Activated CD8-positive, alpha-beta T cell treated with anti-CD3 and anti-CD28 coated beads for 36 hours (primary cell): ENCODE results near the gene STK38L. TPM values are rescaled to one million over a fixed set of nuclear protein-coding genes. Genes with fewer than 3 reads are reported as not detected.

ENCODE experiments used
- ATAC-seq: fragments of 200-7000 bp; cut with Tn5 transposase; one replicate; pipeline ENCODE4 v1.10.0; 2021; ENCODE audit warnings: mild to moderate bottlenecking, moderate library complexity
- CTCF ChIA-PET: fragments of 350-600 bp; sonication (Branson Sonifier 250); formaldehyde crosslinking; loops from one replicate; lab custom pipeline; 2021; ENCODE audit warnings: antibody characterized with exemption; lab: Charles Lee
- POLR2A ChIA-PET: fragments of 350-600 bp; sonication (Branson Sonifier 250); formaldehyde crosslinking; loops from one replicate; lab custom pipeline; 2021; ENCODE audit warnings: antibody characterized with exemption; lab: Charles Lee
- DNase-seq: peaks from one replicate; pipeline ENCODE4 v3.0.0-alpha.2; 2020
- H3K27ac Mint-ChIP-seq: one replicate; pipeline ENCODE4 v1.8.0; 2021; ENCODE audit warnings: mild to moderate bottlenecking, mixed read lengths
- H3K27me3 Mint-ChIP-seq: one replicate; pipeline ENCODE4 v1.8.0; 2021; ENCODE audit warnings: mixed read lengths
- H3K36me3 Mint-ChIP-seq: one replicate; pipeline ENCODE4 v1.8.0; 2021; ENCODE audit warnings: low read depth, mixed read lengths
- H3K4me1 Mint-ChIP-seq: one replicate; pipeline ENCODE4 v1.8.0; 2021; ENCODE audit warnings: low read depth, mixed read lengths
- H3K4me3 Mint-ChIP-seq: one replicate; pipeline ENCODE4 v1.8.0; 2021; ENCODE audit warnings: mild to moderate bottlenecking, moderate library complexity, mixed read lengths
- H3K9me3 Mint-ChIP-seq: one replicate; pipeline ENCODE4 v1.8.0; 2021; ENCODE audit warnings: mixed read lengths
- CTCF ChIP-seq: fragments of 200-600 bp; IDR thresholded peaks from one replicate; pipeline ENCODE4 v1.8.0; 2022; ENCODE audit warnings: antibody characterized with exemption, mild to moderate bottlenecking
- intact Hi-C: fragments of 100-400 bp; cut with micrococcal nuclease; formaldehyde crosslinking; loops from one replicate; pipeline ENCODE4 v1.10.0; 2022
- total RNA-seq, 2 experiments: library from RNA; stranded (reverse); gene quantifications; one replicate each; pipeline ENCODE4 v1.2.3, GENCODE V29; 2021

STK38L gene
- total RNA-seq, 2 experiments from 2014 or later, result 23.5 to 27.6 TPM

- ATAC-seq, result no peak
- TF ChIP-seq CTCF, result no peak
- no peak for DNase-seq
- Mint-ChIP-seq H3K4me3 (no peak overlapping the region), H3K4me1 (no peaks in the 10 kb centered on the region), H3K27me3 (no peaks in the 10 kb centered on the region), H3K27ac (no peak overlapping the region), H3K9me3 (no peaks in the 10 kb centered on the region), H3K36me3 (peaks cover 12% of the 10 kb centered on the region)
- ChIA-PET POLR2A (interaction anchor here (1.8 kb wide), 1 partner anchor 14 kb away, joined by 6 read pairs; no protein-coding TSS in a partner anchor), CTCF (interaction anchor here (1.8 to 3.4 kb wide), 2 partner anchors 13 to 326 kb away, joined by 4 to 17 read pairs; no protein-coding TSS in a partner anchor)
- intact Hi-C loops, result no loop called here
Observed at GRCh38 chr12:27319409-27319808, 75.3 kb downstream of the STK38L start.

GRCh38 chr12:27319848-27320247 is 75.8 kb downstream of the STK38L start:
- DNase-seq, result no peak
- POLR2A ChIA-PET, result interaction anchor here (1.8 kb wide), 1 partner anchor 14 kb away, joined by 6 read pairs; no protein-coding TSS in a partner anchor
- Mint-ChIP-seq H3K27ac (no peak overlapping the region), H3K4me1 (no peaks in the 10 kb centered on the region), H3K36me3 (peaks cover 12% of the 10 kb centered on the region), H3K4me3 (no peak overlapping the region), H3K9me3 (no peaks in the 10 kb centered on the region), H3K27me3 (no peaks in the 10 kb centered on the region)
- no peak for ATAC-seq
- intact Hi-C loops, result no loop called here
- no peak for TF ChIP-seq CTCF
- CTCF ChIA-PET, result interaction anchor here (1.8 to 3.4 kb wide), 2 partner anchors 13 to 327 kb away, joined by 4 to 17 read pairs; no protein-coding TSS in a partner anchor

GRCh38 chr12:27324530-27324929 is 80.4 kb downstream of the STK38L start:
- Mint-ChIP-seq H3K36me3 (peaks cover 20% of the 10 kb centered on the region), H3K27ac (no peak overlapping the region), H3K27me3 (no peaks in the 10 kb centered on the region), H3K4me3 (no peak overlapping the region), H3K9me3 (no peaks in the 10 kb centered on the region), H3K4me1 (peaks cover 4% of the 10 kb centered on the region)
- no peak for TF ChIP-seq CTCF
- ChIA-PET CTCF (interaction anchor here (1.1 to 3.5 kb wide), 4 partner anchors 18 to 110 kb away, joined by 3 to 17 read pairs (median 3); no protein-coding TSS in a partner anchor), POLR2A (no interaction called here)
- intact Hi-C loops, result no loop called here
- DNase-seq (no peak), ATAC-seq (no peak)

- DNase-seq (no peak), ATAC-seq (no peak)
- intact Hi-C loops, result loop anchor here (5.0 kb wide), 1 partner anchor 311 kb away; no protein-coding TSS in a partner anchor
- H3K36me3 Mint-ChIP-seq, result peaks cover 15% of the 10 kb centered on the region
- CTCF ChIA-PET, result interaction anchor here (0.8 to 1.9 kb wide), 4 partner anchors 14 to 374 kb away, joined by 3 to 6 read pairs (median 4); no protein-coding TSS in a partner anchor
- peak overlapping the region; percentile 25 for H3K27ac Mint-ChIP-seq
- peaks cover 29% of the 10 kb centered on the region for H3K27me3 Mint-ChIP-seq
- no peaks in the 10 kb centered on the region for H3K9me3 Mint-ChIP-seq
- peak overlapping the region; percentile 85 for H3K4me3 Mint-ChIP-seq
- POLR2A ChIA-PET, result interaction anchor here (0.6 to 1.6 kb wide), 2 partner anchors 53 to 419 kb away, joined by 4 read pairs; no protein-coding TSS in a partner anchor
- no peak for TF ChIP-seq CTCF
- H3K4me1 Mint-ChIP-seq, result peaks cover 36% of the 10 kb centered on the region
Observed at GRCh38 chr12:27330846-27331245, 86.8 kb downstream of the STK38L start.

- no peak for TF ChIP-seq CTCF
- peaks cover 36% of the 10 kb centered on the region for H3K4me1 Mint-ChIP-seq
- POLR2A ChIA-PET, result interaction anchor here (0.6 to 1.6 kb wide), 3 partner anchors 22 to 420 kb away, joined by 3 to 4 read pairs (median 4); no protein-coding TSS in a partner anchor
- peaks cover 15% of the 10 kb centered on the region for H3K36me3 Mint-ChIP-seq
- peak; percentile 59 for DNase-seq
- CTCF ChIA-PET, result interaction anchor here (0.8 to 1.9 kb wide), 3 partner anchors 14 to 373 kb away, joined by 4 to 6 read pairs (median 4); no protein-coding TSS in a partner anchor
- H3K9me3 Mint-ChIP-seq, result no peaks in the 10 kb centered on the region
- peak overlapping the region; percentile 84 for H3K27ac Mint-ChIP-seq
- intact Hi-C loops, result loop anchor here (5.0 kb wide), 1 partner anchor 311 kb away; no protein-coding TSS in a partner anchor
- peak; percentile 75 for ATAC-seq
- peak overlapping the region; percentile 85 for H3K4me3 Mint-ChIP-seq
- peaks cover 35% of the 10 kb centered on the region for H3K27me3 Mint-ChIP-seq
Observed at GRCh38 chr12:27331291-27331926, 87.3 kb downstream of the STK38L start.
